ENCODE results near the gene FAM24B. TPM values are rescaled to one million over a fixed set of nuclear protein-coding genes. Genes with fewer than 3 reads are reported as not detected.
"Not testable (repeated sequence)": the region's sequence is repeated elsewhere in the genome, so short reads cannot be mapped to it uniquely, and the experiment has no call there.

Gene FAM24B
- total RNA-seq, 3 donors from 2014 or later: 3.7 to 6.6 (median 5.4) TPM

DNA sequence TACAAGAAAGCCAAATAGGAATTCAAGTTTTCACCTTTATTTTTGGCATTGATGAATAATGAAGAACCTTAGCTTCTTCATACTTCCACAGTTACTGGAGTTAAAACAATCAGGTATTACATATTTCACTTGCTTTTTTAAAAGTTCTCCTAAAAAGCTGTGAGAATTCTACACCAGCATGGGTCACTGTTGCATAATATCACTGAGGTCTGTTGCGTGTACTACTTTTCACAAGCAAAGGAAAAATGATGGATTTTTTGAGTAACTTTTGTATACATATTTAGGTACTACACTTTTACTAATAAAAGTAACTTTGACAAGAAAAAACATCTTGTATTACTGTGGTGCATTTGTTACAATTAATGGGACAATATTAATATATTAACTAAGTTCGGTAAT lies 15.2 kb downstream of the FAM24B start:
- no peaks in the 10 kb centered on the region for H3K9me3 ChIP-seq
- TF ChIP-seq POLR2A (IDR thresholded peaks at IDR 0.05) (no peak), POLR2AphosphoS5 (IDR thresholded peaks at IDR 0.05) (no peak)
- TF ChIP-seq, protein P1, sequence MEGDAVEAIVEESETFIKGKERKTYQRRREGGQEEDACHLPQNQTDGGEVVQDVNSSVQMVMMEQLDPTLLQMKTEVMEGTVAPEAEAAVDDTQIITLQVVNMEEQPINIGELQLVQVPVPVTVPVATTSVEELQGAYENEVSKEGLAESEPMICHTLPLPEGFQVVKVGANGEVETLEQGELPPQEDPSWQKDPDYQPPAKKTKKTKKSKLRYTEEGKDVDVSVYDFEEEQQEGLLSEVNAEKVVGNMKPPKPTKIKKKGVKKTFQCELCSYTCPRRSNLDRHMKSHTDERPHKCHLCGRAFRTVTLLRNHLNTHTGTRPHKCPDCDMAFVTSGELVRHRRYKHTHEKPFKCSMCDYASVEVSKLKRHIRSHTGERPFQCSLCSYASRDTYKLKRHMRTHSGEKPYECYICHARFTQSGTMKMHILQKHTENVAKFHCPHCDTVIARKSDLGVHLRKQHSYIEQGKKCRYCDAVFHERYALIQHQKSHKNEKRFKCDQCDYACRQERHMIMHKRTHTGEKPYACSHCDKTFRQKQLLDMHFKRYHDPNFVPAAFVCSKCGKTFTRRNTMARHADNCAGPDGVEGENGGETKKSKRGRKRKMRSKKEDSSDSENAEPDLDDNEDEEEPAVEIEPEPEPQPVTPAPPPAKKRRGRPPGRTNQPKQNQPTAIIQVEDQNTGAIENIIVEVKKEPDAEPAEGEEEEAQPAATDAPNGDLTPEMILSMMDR (IDR thresholded peaks at IDR 0.05): no peak
- no peak for DNase-seq (ENCODE audit: low spot score in 2 of 2)
- intact Hi-C loops (cut with DNase I; ENCODE audit: low total_unique reads): no loop called here
- H3K36me3 ChIP-seq: no peaks in the 10 kb centered on the region
- no peaks in the 10 kb centered on the region for H3K27me3 ChIP-seq
- no peak overlapping the region for H3K4me3 ChIP-seq
- no peak overlapping the region for H3K27ac ChIP-seq
- no peaks in the 10 kb centered on the region for H3K4me1 ChIP-seq

DNA sequence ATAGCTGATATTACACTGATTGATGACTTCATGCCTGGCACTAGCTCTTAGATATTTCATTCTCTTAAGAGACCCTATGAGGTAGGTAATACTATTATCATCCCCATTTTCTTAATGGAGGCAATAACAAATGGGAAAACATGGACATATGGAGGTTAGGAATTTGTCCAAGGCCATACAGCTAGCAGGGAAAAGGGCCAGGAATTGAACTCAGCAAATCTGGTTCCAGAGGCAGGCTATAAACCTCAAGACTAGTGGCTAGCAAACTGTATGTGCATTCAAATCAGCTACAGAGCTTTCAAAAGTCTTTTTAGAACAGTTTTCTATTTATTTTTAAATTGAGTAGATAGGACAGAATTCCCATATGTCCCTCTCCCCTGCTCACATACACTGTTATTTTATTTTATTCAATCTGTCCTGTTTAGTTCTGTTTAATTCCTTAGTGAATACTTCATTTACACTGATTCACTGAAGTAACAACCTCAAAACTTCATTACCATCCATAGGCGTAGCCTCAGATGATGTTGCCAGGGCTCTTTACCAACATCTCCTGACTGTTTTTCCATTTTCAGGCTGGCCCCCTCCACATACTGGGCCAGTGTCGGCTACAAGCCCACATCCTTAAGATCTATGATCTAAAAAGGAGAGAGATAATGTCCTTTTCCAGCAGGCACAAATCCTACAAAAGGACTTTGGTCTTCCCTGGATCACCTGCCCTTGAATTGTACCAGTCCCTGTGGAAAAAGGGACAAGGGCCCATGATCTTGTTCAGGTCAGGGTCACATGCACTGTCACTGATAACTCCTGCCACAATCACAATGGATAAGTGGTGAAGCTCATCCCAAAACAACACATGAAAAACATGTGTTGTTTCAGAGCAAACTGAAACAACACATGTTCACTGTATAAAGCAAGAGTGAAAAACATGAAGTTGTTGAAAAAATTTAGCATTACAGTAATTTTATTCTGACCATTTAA lies 15.9 kb downstream of the FAM24B start:
- no peaks in the 10 kb centered on the region for H3K4me1 ChIP-seq

DNA sequence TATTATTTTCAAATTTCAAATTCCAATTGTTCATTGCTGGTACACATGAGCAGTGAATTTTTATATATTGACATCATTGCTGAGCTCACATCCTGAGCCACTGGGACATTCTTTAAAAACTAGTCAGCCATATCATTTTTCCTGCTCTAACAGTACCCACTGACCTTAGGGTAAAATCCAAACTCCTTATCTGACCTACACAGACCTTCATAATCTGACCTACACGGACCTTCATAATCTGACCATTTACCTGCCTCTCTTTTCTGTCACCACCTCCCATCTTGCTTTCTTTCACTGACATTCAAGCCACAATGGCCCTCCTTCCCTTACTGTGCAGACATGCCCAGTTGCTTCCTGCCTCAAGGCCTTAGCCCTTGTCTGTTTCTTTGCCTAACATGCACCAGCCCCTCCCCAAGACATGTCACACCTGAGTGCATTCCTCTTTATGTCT lies 17.6 kb downstream of the FAM24B start:
- intact Hi-C loops (cut with DNase I; ENCODE audit: low total_unique reads): no loop called here
- no peaks in the 10 kb centered on the region for H3K9me3 ChIP-seq
- no peaks in the 10 kb centered on the region for H3K27me3 ChIP-seq
- H3K36me3 ChIP-seq: no peaks in the 10 kb centered on the region
- H3K27ac ChIP-seq: no peak overlapping the region
- DNase-seq (ENCODE audit: low spot score in 2 of 2): no peak
- TF ChIP-seq POLR2AphosphoS5 (IDR thresholded peaks at IDR 0.05) (no peak), POLR2A (IDR thresholded peaks at IDR 0.05) (no peak)
- TF ChIP-seq, protein P1 (IDR thresholded peaks at IDR 0.05): no peak
- no peak overlapping the region for H3K4me3 ChIP-seq
- H3K4me1 ChIP-seq: no peaks in the 10 kb centered on the region

More for the DNA sequence above, 15.9 kb downstream of the FAM24B start:
- no peak overlapping the region for H3K4me3 ChIP-seq
- no peaks in the 10 kb centered on the region for H3K9me3 ChIP-seq
- intact Hi-C loops (cut with DNase I; ENCODE audit: low total_unique reads): no loop called here
- H3K27me3 ChIP-seq: no peaks in the 10 kb centered on the region
- H3K36me3 ChIP-seq: no peaks in the 10 kb centered on the region
- H3K27ac ChIP-seq: no peak overlapping the region
- DNase-seq (ENCODE audit: low spot score in 2 of 2): no peak
- TF ChIP-seq POLR2AphosphoS5 (IDR thresholded peaks at IDR 0.05) (no peak), POLR2A (IDR thresholded peaks at IDR 0.05) (no peak)
- TF ChIP-seq, protein P1 (IDR thresholded peaks at IDR 0.05): no peak

DNA sequence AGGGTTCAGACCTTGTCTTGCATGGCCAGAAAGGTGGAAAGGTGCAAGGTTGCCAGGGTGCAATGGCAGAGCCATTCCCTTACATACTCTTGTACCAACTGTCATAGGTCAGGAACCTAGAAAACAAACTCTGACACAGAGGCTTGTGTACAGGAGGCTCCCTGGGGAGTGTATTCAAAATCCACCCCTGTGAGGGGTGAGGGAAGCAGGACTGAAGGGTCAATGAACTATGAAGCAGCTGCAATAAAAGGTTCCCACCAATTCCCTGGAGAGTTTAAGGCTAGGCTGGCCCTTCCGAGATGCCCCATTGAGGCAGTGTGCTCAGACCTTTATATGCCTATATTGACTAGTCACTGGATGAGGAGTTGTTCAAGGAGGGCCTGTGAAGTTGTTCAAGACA lies 19.9 kb downstream of the FAM24B start:
- Histone ChIP-seq H3K4me1 (no peaks in the 10 kb centered on the region), H3K27me3 (no peaks in the 10 kb centered on the region), H3K27ac (no peak overlapping the region), H3K9me3 (no peaks in the 10 kb centered on the region), H3K4me3 (no peak overlapping the region), H3K36me3 (no peaks in the 10 kb centered on the region)
- DNase-seq (ENCODE audit: low spot score in 2 of 2): no peak
- no peak for TF ChIP-seq POLR2AphosphoS5 (IDR thresholded peaks at IDR 0.05)
- TF ChIP-seq, protein P1 (IDR thresholded peaks at IDR 0.05): no peak
- no peak for TF ChIP-seq POLR2A (IDR thresholded peaks at IDR 0.05)
- intact Hi-C loops (cut with DNase I; ENCODE audit: low total_unique reads): no loop called here

DNA sequence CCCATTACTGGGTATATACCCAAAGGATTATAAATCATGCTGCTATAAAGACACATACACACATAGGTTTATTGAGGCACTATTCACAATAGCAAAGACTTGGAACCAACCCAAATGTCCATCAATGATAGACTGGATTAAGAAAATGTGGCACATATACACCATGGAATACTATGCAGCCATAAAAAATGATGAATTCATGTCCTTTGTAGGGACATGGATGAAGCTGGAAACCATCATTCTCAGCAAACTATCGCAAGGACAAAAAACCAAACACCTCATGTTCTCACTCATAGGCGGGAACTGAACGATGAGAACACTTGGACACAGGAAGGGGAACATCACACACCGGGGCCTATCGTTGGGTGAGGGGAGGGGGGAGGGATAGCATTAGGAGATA lies 21.3 kb downstream of the FAM24B start:
- H3K36me3 ChIP-seq; intact Hi-C loops (cut with DNase I; ENCODE audit: low total_unique reads); H3K27ac ChIP-seq; H3K9me3 ChIP-seq; DNase-seq (ENCODE audit: low spot score in 2 of 2); H3K4me3 ChIP-seq; H3K27me3 ChIP-seq; H3K4me1 ChIP-seq: not testable (repeated sequence)
